GM21447 (cell line): ENCODE data around the gene STEEP1.

Source experiments
- ATAC-seq: cut with Tn5 transposase; IDR thresholded peaks from one replicate; pipeline ENCODE4 v1.9.1; 2021; ENCODE audit not compliant: unreplicated experiment

The STEEP1 gene

DNA sequence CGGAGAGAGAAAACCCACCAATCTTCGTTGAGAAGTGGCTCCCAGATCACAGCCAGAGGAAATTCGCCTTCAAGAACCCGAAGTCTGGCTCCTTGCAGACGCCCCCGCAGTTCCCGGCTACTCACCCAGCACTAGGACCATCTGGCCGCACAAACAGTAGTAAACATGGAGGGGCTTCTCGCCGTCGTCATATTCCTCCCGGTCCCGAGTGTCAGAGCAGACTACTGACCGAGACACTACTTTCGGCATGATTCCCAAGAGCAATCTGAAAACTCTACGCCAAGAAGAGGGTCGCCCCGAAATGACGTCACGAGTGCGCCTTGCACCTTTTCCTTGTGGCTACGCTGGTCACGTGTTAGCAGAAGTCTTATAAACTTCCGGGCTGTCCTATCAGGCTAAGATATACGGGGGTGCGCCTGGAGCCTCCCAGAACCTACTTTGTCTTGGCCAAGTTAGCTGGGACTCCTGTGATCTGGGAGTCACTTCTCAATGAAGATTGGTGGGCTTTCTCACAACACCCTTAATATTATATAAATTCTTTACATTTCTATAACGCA is at the start of gene STEEP1:
Gene STEEP1 (minus strand): TSS at position 303 of the 557 bp plus-strand sequence. CDS start 54 bp downstream, at position 249.
- ATAC-seq: peak; percentile 90

- no peak for ATAC-seq
These were observed 49.6 kb upstream of the STEEP1 start for GRCh38 chrX:119614776-119615175.

GRCh38 chrX:119607018-119607389 is 41.8 kb upstream of the STEEP1 start:
- no peak for ATAC-seq

- ATAC-seq: peak; percentile 86
These were observed 41.2 kb upstream of the STEEP1 start, which contains the start of gene NKRF for GRCh38 chrX:119606280-119607017. NKRF (minus strand) TSS chrX:119606424.

DNA sequence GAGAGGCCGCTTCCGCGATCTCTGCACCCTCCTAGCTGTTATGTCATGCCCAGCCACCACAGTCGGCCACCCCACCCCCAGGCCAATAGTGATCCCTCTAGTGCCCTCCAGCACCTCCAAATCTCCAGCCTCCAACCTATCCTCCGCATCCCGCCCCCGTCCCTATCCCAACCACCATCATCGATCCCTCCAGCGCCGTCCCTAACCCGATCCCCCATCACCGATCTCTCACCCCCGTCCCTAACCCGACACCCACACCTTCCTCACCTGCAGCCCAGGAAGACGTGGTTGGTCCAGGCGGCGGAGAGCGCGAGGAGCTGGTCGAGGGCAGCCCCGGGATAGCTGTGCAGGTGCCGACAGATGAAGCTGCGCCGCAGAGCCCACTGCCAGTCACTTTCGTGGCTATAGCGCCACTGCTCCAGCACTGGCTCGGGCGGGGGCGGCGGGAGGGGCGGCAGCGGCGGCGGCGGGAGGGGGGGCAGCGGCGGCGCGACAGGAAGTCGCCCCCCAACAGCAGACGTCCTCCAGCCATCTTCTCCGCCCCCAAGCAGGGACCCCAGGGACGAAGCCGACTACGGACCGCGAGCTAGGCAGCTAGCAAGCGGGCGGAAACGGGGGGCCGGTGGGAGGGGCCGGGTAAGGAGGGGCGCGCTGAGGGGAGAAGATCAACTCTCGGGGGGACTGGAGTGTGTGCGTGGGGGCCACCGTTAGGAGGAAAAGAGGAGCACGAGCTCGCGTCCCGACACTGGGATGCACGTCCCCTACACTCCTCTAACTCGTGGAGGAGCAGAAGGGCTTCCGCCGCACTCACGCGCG is 40.5 kb upstream of the STEEP1 start:
- ATAC-seq: peak; percentile 35

DNA sequence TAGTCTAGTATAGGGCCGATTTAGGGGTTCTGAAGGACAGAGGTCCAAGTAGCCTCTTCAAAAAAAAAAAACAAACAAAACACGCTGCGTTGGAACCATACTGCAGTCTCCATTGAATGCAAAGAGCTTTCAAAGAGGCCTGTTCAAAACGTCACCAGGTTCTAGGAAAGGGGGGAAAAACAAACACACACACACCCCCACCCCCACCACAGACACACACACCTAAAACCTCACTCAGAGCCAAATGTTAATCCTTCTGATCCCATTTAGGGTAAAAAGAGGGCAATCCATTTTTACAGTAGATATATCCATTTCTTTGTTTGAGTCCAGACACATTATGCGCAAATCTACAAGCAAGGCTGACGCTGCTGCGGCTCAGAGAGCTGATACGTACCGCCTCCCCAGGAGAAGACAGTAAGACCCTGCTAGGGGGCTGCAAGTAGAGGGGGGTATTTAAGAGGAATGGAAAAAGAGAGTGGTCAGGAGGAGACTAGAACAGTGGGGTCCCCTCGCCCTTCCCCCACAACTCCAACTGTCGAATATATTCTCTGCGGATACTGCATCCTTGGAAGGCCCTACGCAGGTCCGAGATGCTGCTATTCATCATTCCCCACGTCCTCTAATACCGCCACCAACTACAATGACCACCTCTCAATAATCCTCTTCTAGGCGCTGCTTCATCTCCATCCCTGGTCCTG is 39.7 kb upstream of the STEEP1 start:
- no peak for ATAC-seq

DNA sequence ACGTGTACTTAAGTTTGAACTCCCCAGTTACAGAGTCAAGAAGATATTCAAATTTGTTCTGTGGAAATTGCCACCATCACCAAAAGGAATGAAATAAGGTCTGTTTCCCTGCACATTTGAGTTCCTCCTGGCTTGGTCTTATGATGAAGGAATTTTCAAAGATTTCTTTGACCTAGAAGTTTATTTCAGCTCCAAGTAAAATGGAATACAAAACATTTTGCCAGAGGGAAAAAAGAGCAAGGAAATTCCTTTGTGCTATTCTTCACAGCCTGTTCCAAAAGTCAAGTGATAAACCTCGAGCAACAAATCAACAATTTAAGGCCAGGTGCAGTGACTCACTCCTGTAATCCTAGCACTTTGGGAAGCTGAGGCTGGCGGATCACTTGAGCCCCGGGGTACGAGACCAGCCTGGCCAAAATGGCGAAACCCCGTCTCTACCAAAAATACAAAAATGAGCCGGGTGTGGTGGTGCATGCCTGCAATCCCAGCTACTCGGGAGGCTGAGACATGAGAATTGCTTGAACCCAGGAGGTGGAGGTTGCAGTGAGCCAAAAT is 37.6 kb upstream of the STEEP1 start:
- no peak for ATAC-seq

DNA sequence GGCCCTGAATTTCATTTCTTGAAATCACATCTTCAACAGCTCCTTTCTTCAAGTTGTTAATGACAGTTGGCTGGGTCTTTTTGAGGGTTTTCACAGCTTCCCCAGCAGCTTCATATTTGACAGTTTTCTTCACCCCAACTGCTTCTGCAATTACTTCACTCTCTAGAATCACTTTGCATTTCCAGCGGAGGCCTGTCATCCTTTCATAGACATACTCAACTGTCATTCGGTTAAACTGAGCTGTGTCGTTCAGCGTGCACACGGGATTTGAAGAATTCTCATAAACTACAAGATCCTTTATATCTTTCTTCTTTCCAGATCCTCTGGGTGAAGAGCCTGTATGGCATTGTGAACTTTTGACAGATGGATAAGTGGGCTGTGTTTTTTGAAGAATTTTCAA is 24.6 kb upstream of the STEEP1 start:
- ATAC-seq: no peak

GRCh38 chrX:119583431-119584059 is 18.3 kb upstream of the STEEP1 start:
- no peak for ATAC-seq

DNA sequence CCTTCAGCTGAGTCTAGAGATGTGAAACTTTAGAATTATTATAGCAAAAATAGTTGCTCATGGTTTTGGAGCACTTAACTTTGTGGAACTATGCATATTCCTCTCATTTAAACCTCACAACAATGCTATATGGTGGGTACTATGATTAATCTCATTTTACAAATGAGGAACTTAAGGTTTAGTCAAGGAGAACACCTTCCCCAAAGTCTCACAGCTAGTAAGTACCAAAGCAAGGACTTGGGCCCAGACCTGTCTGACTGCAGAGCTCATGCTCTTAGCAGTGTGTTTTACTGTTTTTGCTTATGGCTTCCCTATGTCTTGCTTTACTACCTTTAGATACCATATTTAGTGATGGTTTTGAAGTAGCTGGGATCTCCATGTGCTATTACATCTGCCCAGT is 14.2 kb upstream of the STEEP1 start:
- ATAC-seq: no peak

DNA sequence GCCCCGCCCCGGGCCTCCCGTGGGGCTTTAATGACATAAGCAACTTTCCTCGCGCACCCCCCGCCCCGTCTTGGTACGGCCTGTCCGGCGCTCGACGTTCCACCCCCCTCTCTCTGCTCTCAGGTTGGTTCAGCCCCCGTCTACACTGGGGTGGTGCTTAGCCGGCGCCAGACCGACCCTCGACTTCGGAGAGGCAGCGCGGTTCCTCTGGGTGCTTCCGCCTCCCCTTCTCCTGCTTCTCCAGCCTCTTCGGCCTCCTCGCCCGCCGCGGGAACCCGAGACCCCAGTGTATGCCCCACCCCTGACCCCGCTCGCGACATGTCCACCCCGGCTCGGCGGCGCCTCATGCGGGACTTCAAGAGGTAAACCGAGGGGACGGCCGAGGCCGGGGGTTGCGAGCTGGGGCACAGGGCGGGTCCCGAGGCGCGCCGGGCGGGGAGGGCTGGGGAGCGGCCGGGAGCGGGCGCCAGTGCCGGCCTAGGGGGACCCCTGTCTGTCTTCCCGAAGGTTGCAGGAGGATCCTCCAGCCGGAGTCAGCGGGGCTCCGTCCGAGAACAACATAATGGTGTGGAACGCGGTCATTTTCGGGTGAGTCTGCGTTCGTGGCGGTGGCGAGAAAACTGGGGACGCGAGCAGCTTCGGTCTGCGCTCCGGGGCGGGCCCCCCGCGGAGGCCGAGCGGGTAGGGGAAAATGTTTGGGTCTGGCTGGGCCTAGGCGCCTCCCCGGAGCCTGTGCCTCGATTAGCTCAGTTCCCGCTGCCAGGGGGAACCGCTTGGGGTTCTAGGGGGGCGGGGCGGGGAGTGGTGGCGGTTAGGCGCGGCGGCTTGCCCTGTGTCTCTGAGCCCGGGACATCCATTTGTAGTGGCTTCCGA is 9.4 kb upstream of the STEEP1 start, which contains the start of gene UBE2A:
Gene UBE2A (plus strand): TSS at position 170 of the 873 bp plus-strand sequence. CDS start 149 bp downstream, at position 319.
- peak; percentile 51 for ATAC-seq

GRCh38 chrX:119573840-119574393 is 8.7 kb upstream of the STEEP1 start:
- ATAC-seq: peak; percentile 86

- ATAC-seq: no peak
These were observed 8.0 kb upstream of the STEEP1 start for GRCh38 chrX:119573222-119573621.

DNA sequence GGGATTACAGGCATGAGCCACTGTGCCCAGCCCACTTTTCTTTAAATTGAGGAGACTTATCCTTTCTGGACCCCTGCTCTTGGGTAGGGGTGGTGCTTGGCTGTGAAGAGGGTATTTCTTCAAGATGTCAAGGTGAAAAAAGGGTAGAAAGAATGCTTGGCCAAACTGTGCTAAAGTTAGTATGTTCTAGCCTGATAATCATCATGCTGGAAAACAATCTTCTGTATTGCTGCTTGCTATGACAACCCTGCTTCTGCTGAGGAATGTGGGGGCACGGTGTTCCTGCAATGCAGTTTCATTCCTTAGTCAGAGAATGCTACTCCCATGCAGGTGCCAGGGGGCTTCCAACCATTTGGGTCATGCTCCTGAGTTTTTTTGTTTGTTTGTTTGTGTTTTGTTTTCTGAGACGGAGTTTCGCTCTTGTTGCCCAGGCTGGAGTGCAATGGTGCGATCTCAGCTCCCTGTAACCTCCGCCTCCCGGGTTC is 5.2 kb upstream of the STEEP1 start:
- no peak for ATAC-seq

- no peak for ATAC-seq
These were observed 12.7 kb downstream of the STEEP1 start for GRCh38 chrX:119552508-119552907.

DNA sequence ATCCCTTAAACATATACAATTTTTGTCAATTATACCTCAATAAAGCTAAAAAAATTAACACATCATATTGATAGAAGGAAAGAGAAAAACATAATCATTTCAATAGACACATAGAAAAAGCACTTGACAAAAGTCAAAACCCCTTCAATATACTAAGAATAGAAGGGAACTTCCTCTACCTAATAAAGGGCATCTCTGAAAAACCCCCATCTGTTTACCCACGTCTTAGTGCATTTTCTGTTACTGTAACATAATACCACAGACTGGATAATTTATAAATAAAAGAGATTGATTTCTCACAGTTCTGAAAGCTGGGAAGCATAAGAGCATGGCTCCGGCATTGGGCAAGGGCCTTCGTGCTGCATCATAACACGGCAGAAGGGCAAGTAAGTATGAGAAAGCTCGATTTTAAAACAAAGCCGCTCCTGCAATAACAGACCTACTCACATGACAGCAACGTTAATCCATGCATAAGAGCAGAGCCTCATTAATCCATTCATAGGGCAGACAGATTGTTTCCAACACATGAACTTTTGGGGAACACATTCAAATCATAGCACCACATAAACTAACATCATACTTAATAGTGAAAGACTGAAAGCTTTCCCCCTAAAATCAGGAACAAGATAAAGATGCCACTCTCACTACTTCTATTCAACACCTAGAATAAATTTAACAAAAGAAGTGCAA is 15.7 kb downstream of the STEEP1 start:
- ATAC-seq: peak; percentile 63

DNA sequence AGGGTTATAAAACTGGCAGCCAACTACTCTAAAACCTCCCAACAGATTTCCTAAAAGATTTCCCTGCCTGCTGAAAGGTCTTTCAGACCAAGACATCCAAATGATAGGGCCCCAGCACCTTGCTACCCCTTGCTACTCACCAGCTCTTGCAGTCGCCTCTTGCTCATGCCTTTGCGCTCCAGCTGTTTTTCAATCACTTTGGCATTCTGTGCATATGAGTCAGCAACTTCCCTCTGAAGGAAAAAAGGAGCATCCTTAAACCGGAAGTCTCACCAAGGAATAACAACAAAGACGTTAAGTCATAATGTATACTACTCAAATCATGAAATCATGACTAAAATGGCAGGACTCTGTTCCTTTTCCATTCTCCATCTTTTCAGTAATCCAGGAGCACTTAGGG is 24.0 kb downstream of the STEEP1 start:
- no peak for ATAC-seq

DNA sequence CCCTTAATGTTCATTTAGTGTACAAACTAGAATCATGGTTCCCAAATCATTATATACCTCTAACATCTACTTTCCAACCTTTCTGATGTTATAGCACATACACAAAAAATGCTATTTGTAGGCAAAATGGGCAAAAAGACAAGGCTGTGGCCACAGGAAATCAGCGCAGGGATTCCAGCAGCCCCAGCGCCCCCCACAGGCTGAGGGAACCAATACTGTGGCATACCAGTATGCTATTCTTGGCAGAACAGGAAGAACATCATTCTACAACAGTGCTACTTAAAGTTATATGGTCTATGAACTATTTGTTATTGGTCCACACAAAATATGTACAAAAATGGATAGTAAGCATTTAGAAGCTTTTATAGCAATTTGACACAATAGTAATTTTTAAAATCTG is 25.3 kb downstream of the STEEP1 start:
- no peak for ATAC-seq
